Keratinocyte (primary cell): ENCODE data around the gene ADNP2. TPM values are rescaled to one million over a fixed set of nuclear protein-coding genes. Genes with fewer than 3 reads are reported as not detected.

ENCODE experiments used
- DNase-seq: peaks from one replicate; pipeline ENCODE4 v3.0.0-alpha.2; 2011; ENCODE audit warnings: low read depth, missing footprints, low spot score
- FAIRE-seq: peaks from 2 replicates; lab custom pipeline; 2011; peaks lifted over from hg19 to GRCh38; lab: Jason Lieb, UNC
- H2AFZ ChIP-seq: 2 replicates; pipeline ENCODE4 v1.6.0; 2012; ENCODE audit warnings: low read length, control low read depth, inconsistent platforms; ENCODE audit not compliant: control insufficient read depth
- H3K27ac ChIP-seq: 2 replicates; pipeline ENCODE4 v1.5.1; 2011; ENCODE audit warnings: low read length; ENCODE audit not compliant: control insufficient read depth, insufficient read depth
- H3K27me3 ChIP-seq: 3 replicates; pipeline ENCODE4 v1.6.0; 2011; ENCODE audit warnings: low read length; ENCODE audit not compliant: control insufficient read depth, insufficient read depth; ENCODE audit errors: extremely low read depth
- H3K36me3 ChIP-seq, 2 experiments: 2 replicates in 1 of 2; 3 replicates in 1 of 2; pipeline ENCODE4 v1.5.1; 2011; ENCODE audit warnings: low read length in 2 of 2, mild to moderate bottlenecking in 1 of 2; ENCODE audit not compliant: control insufficient read depth in 2 of 2, insufficient read depth in 2 of 2; ENCODE audit errors: extremely low read depth in 1 of 2
- H3K4me1 ChIP-seq: 3 replicates; pipeline ENCODE4 v1.5.1; 2011; ENCODE audit warnings: low read length; ENCODE audit not compliant: control insufficient read depth, insufficient read depth; ENCODE audit errors: extremely low read depth
- H3K4me2 ChIP-seq: 3 replicates; pipeline ENCODE4 v1.6.0; 2011; ENCODE audit warnings: low read depth, low read length; ENCODE audit not compliant: control insufficient read depth, insufficient read depth; ENCODE audit errors: extremely low read depth
- H3K4me3 ChIP-seq, 3 experiments: fragments of 200-600 bp in 1 of 3; sonication (generic) in 1 of 3; 2 replicates in 2 of 3; 3 replicates in 1 of 3; pipeline ENCODE4 v1.5.1; 2011 to 2016; ENCODE audit warnings: low read length in 3 of 3, mild to moderate bottlenecking in 3 of 3, control low read depth in 2 of 3, inconsistent platforms in 1 of 3, low read depth in 1 of 3, mixed read lengths in 1 of 3, mixed run types in 1 of 3, moderate library complexity in 1 of 3; ENCODE audit not compliant: control insufficient read depth in 2 of 3, insufficient read depth in 2 of 3; ENCODE audit errors: extremely low read depth in 1 of 3
- H3K79me2 ChIP-seq: 2 replicates; pipeline ENCODE4 v1.6.0; 2012; ENCODE audit warnings: low read length; ENCODE audit not compliant: control insufficient read depth, insufficient read depth
- H3K9ac ChIP-seq: 3 replicates; pipeline ENCODE4 v1.6.0; 2011; ENCODE audit warnings: low read length; ENCODE audit not compliant: control insufficient read depth, insufficient read depth; ENCODE audit errors: extremely low read depth
- H3K9me1 ChIP-seq: 3 replicates; pipeline ENCODE4 v1.6.0; 2011; ENCODE audit warnings: low read length; ENCODE audit not compliant: control insufficient read depth, insufficient read depth; ENCODE audit errors: extremely low read depth
- H3K9me3 ChIP-seq: 2 replicates; pipeline ENCODE4 v1.5.1; 2012; ENCODE audit warnings: low read depth, low read length; ENCODE audit not compliant: control insufficient read depth
- H4K20me1 ChIP-seq: 3 replicates; pipeline ENCODE4 v1.6.0; 2011; ENCODE audit warnings: low read length; ENCODE audit not compliant: control insufficient read depth, insufficient read depth; ENCODE audit errors: extremely low read depth
- CTCF ChIP-seq, 3 experiments: IDR thresholded peaks in 1 of 3; conservative IDR thresholded peaks in 1 of 3; optimal IDR thresholded peaks in 1 of 3; 2 replicates in 2 of 3; 3 replicates in 1 of 3; pipeline versions ENCODE3 to v1.5.1; 2011; ENCODE audit warnings: low read length in 3 of 3, mild to moderate bottlenecking in 3 of 3, moderate library complexity in 2 of 3, control low read depth in 1 of 3, inconsistent platforms in 1 of 3; ENCODE audit not compliant: insufficient read depth in 2 of 3; ENCODE audit errors: extremely low read depth in 1 of 3
- EZH2 ChIP-seq: IDR thresholded peaks from one replicate; pipeline ENCODE4 v1.6.1; 2012; ENCODE audit warnings: inconsistent platforms, mild to moderate bottlenecking, low read length, moderate library complexity
- dilution Hi-C: fragments of 300-500 bp; cut with MboI; formaldehyde crosslinking; loops from one replicate; pipeline ENCODE4 v1.7.0; 2020; ENCODE audit warnings: low sequenced_read_pairs; ENCODE audit not compliant: extremely low pct_ligation_motif_present
- polyA plus RNA-seq, 5 experiments: library from polyadenylated mRNA; depleted of rRNA in 3 of 5; stranded (reverse) in 3 of 5; stranded (forward) in 1 of 5; unstranded in 1 of 5; fragments of >200 nt; gene quantifications; 1 replicate in 1 of 5; 2 replicates in 3 of 5; 3 replicates in 1 of 5; pipeline versions ENCODE4 v1.2.1 to v1.2.3, GENCODE V29; 2011 to 2012; ENCODE audit warnings: missing spikeins in 2 of 5, low read depth in 1 of 5, low replicate concordance in 1 of 5

ADNP2 gene
- polyA plus RNA-seq, 1 donor (not counting 4 experiments of a cell fraction or from before 2014, with no cell fraction given): 11.3 TPM

- Histone ChIP-seq H3K36me3 (no peaks in the 10 kb centered on the region), H3K9me3 (no peaks in the 10 kb centered on the region), H2AFZ (no peak overlapping the region), H3K27ac (no peak overlapping the region), H3K4me3 (no peak overlapping the region), H4K20me1 (no peaks in the 10 kb centered on the region), H3K79me2 (no peaks in the 10 kb centered on the region), H3K9ac (no peak overlapping the region), H3K4me1 (no peaks in the 10 kb centered on the region), H3K4me2 (no peak overlapping the region), H3K27me3 (no peaks in the 10 kb centered on the region), H3K9me1 (no peaks in the 10 kb centered on the region)
- FAIRE-seq: no peak
- TF ChIP-seq EZH2: no peak
- no peak for TF ChIP-seq CTCF (optimal IDR thresholded peaks at IDR 0.05 in 1 of 3, IDR thresholded peaks at IDR 0.05 in 1 of 3, conservative IDR thresholded peaks at IDR 0.05 in 1 of 3; ENCODE audit: extremely low read depth in 1 of 3, insufficient read depth in 2 of 3, low read length in 3 of 3)
- DNase-seq: no peak
- dilution Hi-C loops: no loop called here
These were observed 20.2 kb upstream of the ADNP2 start for GRCh38 chr18:80088823-80089222.

- Histone ChIP-seq H3K4me1 (no peaks in the 10 kb centered on the region), H3K79me2 (no peaks in the 10 kb centered on the region), H3K36me3 (no peaks in the 10 kb centered on the region), H3K9me3 (no peaks in the 10 kb centered on the region), H3K27ac (no peak overlapping the region), H3K27me3 (no peaks in the 10 kb centered on the region), H3K9ac (no peak overlapping the region), H3K4me3 (no peak overlapping the region), H3K4me2 (no peak overlapping the region), H3K9me1 (no peaks in the 10 kb centered on the region), H2AFZ (no peak overlapping the region), H4K20me1 (no peaks in the 10 kb centered on the region)
- dilution Hi-C loops: no loop called here
- FAIRE-seq (no peak), DNase-seq (no peak)
- TF ChIP-seq EZH2: no peak
- TF ChIP-seq CTCF (optimal IDR thresholded peaks at IDR 0.05 in 1 of 3, IDR thresholded peaks at IDR 0.05 in 1 of 3, conservative IDR thresholded peaks at IDR 0.05 in 1 of 3; ENCODE audit: extremely low read depth in 1 of 3, insufficient read depth in 2 of 3, low read length in 3 of 3): no peak
These were observed 13.6 kb upstream of the ADNP2 start for GRCh38 chr18:80095414-80095813.
